GM21515 (cell line): ENCODE measurements around the gene SPDYE16.
"Not testable (repeated sequence)": the region's sequence is repeated elsewhere in the genome, so short reads cannot be mapped to it uniquely, and the experiment has no call there.

Experiments used
- ATAC-seq: cut with Tn5 transposase; IDR thresholded peaks from one replicate; pipeline ENCODE4 v1.9.1; 2021; ENCODE audit not compliant: unreplicated experiment

Gene SPDYE16

DNA sequence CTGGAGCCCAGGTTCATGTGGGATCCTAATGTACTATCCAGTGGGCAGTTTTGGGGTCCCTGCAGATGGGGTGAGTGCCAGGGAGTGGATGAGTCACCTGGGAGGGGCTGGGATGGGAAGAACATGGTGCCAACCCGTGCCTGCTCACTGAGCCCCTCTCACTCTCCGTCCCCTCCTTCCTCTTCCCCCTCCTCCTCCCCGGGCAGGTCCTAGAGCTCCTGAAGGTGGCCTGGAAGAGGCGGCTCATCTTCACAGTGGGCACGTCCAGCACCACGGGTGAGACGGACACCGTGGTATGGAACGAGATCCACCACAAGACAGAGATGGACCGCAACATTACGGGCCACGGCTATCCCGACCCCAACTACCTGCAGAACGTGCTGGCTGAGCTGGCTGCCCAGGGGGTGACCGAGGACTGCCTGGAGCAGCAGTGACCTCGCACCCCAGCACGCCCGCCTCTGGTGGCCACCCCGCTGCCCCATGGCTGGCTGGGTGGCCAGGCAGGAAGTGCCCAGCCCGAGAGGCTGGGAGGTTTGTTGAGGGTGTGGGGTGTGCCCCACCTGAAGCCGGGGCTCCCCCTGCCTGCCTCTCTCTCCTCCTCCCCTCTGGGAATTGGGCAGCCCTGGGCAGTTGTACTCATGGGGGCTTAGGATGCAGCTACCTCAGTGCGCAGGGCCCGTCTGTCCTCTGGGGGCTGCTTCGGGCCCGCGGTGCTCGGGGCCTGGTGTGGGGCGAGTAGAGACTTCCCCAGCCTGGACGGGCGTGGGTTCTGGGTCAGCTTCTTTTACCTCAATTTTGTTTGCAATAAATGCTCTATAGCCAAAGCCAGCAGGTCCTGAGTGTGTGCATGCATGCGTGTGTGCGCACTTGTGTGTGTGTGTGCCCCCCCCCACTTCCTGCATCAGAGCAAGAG lies 37.7 kb downstream of the SPDYE16 start:
- ATAC-seq = no peak

DNA sequence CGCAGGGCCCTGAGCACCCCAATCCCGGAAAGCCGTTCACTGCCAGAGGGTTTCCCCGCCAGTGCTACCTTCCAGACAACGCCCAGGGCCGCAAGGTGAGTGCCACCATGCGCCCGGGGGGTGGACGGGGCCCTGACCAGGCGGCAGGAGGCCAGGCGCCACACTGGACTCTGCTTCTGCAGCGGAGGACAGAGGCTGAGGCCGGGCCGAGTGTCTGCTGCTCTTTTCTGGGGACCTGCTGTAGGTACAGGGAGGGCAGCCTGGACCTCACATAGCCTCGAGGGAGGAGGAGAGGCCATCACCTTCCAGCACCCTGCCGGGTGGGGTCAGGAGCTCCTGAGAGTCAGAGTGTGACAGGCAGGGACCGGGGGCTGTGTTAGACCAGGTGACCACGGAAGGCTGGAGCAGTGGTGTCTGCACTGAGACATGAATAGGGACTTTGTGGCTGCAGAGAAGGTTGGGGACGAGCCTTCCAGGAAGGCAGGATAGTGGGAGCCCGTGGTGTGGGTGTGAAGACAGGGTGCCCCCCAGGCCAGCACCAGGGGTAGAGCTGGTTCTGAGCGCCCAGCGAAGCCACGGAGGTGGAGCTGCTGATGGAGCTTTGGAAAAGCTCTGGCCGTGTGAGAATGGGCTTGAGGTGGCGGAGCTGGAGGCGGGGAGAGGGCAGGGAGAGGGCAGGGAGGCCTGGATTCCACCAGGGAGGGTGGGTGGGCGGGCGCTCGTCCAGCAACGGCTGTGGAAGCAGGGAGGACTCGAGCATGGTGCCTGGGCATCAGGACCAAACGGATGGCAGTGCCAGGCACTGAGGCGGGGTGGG lies 38.5 kb downstream of the SPDYE16 start:
- ATAC-seq = not testable (repeated sequence)

DNA sequence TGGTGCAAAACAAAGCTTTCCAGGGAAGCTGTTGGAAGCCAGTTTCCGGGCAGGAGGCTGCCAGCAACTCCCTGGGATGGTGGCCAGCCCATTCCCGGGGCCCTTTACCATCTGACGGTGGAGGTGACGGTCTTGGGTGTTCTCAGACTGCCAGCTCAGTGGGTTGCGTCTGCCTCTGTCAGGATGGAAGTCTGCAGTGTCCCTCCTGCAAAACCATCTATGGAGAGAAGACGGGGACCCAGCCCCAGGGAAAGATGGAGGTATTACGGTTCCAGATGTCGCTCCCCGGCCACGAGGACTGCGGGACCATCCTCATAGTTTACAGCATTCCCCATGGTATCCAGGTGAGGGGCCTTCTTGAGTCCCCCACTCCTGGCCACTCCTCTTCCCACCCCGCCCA lies 39.9 kb downstream of the SPDYE16 start:
- ATAC-seq = not testable (repeated sequence)

DNA sequence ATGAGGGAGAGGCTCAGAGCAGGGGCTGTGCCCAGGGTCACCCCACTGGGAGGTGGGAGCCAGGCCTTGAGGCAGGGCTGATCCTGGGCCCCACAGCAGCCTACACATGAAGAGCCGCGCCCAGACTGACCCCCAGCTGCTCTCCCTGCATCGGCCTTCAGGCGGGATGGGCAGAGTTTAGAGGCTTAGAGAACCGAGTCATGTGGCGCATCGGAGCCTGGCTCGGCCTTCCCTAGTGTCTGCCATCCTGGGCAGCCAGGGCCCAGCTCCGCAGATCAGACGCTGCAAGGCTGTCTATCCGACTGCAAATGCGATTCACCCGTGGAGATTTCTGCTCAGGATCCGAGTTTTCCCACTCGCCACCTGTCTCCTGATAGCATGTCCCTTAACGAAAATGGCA lies 40.3 kb downstream of the SPDYE16 start:
- ATAC-seq = not testable (repeated sequence)

DNA sequence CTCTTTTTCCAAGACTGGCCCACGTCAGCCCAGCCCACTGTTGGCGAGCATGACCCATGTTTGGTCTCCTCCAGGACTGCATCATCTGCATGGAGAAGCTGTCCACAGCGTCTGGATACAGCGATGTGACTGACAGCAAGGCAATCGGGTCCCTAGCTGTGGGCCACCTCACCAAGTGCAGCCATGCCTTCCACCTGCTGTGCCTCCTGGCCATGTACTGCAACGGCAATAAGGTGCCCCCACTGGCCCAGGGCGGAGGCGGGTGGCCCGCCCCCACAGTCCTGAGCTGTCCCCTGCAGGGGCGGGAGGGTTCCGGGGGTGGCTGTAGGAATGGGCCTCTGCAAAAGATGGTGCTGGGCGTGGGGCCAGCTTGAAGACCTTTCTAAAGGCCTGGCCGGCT lies 40.9 kb downstream of the SPDYE16 start:
- ATAC-seq = not testable (repeated sequence)

DNA sequence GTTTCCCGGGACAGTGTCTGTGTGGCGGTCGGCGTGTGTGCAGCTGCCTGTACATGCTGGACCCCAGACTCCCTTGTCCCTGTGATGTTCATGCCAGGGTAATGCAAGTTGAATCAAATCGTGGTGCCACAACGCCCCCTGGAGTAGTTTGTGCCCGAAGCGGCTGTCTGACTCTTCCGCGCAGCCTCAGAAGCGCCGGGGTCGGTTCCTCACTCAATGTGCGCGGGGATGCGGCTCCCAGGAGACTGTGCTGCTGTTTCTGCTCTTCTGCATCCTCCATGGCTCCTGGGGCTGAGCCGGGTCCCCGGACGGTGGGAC lies 43.2 kb downstream of the SPDYE16 start:
- not testable (repeated sequence) for ATAC-seq

DNA sequence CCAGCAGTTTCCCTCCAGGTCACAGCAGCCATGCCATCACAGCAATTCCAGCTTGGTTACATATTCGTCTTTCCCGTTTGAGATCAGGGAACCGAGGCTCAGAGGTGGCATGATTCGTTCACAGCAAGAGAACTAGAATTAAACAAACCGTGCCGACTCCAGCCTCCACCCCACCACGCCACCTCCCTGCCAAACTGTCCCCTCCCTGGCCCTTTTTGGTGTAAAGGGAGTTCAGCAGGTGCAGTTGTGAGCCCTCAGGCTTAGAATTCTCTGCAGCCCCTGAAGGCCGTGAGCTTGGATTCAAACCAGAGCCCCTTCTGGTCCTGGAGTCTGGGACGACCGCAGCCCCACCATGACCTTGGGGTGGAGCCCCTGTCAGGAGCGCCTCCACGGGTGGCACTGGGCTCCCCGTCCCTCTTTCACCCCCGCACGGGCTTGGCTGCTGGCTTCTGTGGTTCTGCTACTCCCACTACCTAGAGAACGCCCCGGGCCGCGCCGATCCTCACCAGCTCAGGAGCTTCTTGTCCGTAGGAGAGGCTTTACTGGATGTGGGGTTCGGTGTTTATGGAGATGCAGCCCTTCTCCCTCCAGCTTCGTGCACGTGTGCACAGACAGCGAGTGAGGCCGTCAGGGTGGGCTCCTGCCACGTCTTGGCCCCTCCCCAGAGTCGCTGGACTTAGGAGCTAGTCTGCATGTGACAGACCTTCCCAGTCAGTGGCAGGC lies 43.7 kb downstream of the SPDYE16 start:
- not testable (repeated sequence) for ATAC-seq

DNA sequence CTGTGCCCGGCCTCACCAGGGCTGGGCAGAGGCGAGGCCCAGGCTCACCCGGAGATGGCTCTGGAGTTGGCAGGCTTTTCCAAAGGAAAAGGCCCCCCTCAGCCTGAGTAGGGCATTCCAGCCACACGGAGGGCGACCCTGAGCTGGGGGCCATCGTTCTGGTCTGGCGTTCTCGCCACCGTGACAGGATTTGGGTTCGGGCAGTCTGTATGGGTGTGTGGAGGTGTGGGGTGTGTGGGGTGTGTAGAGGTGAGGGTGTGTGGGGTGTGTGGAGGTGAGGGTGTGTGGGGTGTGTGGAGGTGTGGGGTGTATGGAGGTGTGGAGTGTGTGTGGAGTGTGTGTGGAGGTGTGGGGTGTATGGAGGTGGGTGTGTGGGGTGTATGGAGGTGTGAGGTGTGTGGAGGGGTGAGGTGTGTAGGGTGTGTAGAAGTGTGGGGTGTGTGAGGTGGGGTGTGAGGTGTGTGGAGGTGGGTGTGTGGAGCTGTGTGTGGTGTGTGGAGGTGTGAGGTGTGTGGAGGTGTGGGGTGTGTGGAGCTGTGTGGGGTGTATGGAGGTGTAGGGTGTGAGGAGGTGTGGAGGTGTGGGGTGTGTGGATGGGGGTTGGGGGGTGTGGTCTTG lies 44.4 kb downstream of the SPDYE16 start:
- not testable (repeated sequence) for ATAC-seq

DNA sequence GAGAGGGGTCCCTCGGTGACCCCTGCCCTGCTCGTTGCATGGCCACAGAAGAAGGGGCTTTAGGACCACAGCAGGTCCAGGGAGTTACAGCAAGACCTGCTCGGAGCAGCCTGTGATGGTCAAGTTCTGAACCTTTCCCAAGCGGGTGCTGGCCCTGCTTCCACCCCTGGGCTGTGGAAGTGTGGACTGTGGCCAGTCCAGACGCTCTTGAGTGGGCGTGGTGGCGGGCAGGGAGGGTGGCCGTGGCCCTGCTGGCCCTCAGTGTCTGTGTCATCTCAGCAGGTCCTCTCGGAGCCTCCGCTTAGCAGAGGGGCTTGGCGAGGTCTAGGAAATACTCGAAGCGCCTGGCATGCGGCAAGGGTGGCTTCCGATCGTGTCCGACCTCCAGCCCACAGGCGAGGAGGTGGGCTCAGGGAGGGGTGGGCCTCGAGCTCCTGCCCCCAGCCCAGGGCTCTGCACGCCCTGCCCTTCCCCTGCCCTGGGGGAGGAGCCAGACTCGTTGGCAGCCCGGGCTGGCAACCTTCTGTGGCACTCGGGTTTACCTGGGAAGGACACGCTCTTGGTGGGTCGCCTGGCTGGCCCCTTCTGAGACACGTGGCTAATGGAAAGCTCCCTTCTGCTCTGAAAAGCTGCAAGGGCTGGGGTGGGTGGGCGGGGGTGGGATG lies 45.0 kb downstream of the SPDYE16 start:
- not testable (repeated sequence) for ATAC-seq

DNA sequence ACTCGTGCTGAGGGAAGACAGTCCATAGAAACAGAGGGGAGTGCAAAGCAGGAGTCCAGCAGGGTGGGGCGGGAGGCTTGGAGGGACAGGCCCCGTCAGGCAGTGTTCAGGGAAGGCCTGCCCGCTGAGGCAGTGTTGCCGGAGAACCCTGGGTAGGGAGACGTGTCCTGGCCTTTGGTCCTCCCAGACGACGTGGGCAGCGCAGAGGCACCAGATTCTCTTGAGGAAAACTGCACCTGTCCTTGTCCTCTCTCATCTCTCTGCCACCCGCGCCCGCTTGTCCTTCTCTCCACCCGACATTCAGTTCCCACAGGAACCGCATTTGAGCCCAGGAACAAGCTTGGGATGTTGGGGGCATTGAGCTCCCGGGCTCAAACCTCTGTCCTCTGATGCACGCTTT lies 47.4 kb downstream of the SPDYE16 start:
- ATAC-seq = not testable (repeated sequence)

DNA sequence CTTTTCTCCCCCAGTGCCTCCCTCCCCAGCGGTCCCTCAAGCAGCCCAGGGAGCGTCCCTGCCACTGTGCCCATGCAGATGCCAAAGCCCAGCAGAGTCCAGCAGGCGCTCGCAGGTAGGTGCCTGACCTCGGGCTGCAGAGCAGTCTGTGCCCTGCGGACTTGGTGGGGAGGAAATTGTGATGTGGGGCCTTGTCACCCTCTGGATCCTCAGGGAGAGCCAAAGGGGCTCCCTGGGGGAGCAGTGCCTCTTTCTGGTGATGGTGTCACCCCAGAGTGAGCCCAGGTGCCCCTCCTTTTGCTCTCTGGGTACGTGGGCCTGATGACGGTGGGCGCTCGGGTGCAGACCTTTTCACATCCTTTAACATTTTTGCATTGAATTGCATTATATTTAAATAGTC lies 51.0 kb downstream of the SPDYE16 start:
- not testable (repeated sequence) for ATAC-seq

DNA sequence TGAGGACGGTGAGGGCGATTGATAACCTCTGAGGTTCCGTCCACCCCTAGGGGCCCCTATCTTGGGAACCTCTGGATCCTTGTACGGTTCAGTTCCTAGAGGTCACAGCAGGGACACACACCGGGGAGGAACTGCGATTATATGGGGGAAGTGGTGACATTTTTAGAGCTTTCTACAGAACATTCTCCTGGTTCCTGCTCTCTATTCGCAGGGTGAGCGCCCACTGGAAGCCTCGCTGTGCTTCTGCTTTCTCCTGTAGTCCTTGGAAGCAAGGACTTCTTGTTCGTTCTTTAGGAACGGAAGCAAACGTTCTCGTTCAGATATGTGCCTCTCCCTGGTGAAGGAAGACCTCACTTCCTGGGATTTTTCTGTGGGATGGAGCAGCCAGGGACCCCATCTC lies 55.1 kb downstream of the SPDYE16 start:
- ATAC-seq = not testable (repeated sequence)

DNA sequence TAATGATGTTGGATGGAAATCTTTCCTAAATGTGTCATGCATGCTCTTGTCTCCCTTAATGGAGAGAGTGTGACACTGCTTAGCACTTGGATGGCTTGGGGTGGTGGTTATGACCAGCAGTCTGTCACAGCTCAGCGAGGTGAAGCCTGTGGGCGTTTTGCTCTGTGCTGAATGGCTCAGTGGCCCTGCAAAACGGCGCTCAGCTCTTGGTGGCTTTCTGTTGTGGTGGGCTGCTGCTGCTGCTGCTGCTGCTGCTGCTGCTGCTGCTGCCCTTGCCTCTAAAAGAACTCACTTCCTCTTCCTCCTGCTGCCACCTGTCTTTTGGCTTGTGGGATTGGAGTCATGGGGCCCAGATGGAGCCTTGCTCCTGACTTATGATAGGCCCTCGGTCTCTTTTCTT lies 56.5 kb downstream of the SPDYE16 start:
- peak; percentile 98 for ATAC-seq

DNA sequence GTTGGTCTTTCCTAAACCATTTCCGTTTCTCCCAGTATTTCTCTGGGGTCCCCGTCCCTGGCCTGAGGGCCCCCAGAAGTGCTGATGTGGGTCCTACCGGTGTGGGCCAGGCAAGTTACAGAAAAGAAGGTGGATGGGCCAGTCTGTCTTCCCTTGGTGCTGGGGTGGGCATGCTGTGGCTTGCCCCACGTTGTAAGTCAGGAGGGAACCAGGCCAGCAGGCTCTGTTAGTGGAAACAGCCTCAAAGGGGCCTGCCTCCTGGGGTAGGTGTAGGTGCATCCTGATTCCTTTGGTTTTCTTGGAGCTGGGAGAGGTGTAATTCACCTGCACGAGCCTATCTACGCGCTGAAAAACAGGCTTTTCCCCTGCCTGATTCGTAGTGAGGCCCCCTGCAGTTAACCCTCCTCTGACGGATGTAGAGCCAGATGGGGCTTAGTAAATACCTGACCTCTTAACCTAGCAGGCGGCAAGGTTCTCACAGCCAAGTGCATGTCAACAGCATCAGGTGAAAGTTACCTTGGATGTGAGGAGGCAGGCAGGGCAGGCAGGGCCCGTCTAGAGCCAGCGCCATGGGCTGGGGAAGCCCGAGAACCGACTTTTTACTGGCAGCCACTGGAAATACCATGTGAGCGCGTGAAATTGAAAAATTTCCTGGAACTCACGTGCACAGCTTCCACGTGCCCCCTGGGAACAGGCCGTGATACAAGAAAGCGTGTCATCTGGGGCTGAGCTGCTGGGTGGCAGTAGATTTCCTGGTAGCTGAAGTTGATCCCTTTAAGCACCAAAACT lies 57.1 kb downstream of the SPDYE16 start:
- ATAC-seq = peak; percentile 23

DNA sequence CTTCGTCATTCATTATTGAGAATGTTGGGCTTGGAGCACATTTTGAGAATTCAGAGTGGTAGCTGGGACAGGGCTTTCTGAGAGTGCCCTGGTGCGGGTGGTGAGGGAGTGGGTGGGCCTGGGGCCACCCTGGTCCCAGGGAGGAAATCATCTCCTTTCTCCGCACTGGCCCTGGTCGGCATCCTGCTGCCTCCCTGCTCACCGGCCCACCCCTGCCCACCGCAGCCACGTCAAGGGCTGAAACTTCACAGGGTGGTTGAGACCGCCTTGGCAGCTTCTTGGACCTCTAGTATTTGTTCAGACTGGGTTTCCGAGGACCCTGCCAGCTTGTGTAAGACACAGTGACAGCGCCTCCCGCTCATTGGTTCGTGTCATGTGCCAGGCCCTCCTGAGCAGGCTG lies 58.6 kb downstream of the SPDYE16 start:
- ATAC-seq = not testable (repeated sequence)

DNA sequence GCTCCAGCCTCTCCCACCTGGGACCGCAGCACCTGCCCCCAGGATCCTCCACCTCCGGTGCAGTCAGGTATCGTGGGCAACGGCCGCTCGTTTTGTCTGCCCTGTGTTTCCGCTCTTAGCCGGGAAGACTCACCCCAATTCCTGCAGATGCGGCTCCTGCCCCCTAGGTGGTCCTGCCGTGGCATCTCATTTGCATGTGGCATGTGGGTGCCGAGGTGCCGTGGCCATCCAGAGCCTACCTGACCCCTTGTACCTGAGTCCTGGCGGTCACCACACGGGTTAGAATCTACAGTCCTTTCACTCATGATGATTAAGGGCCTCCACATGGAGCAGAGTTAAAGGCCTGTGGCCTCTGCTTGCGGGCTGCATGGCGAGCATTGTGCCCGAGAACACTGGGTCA lies 60.0 kb downstream of the SPDYE16 start:
- ATAC-seq = not testable (repeated sequence)

DNA sequence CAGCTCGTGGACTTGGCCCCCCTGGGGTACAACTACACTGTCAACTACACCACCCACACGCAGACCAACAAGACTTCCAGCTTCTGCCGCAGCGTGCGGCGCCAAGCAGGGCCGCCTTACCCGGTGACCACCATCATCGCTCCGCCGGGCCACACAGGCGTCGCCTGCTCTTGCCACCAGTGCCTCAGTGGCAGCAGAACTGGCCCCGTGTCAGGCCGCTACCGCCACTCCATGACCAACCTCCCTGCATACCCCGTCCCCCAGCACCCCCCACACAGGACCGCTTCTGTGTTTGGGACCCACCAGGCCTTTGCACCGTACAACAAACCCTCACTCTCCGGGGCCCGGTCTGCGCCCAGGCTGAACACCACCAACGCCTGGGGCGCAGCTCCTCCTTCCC lies 60.4 kb downstream of the SPDYE16 start:
- ATAC-seq = not testable (repeated sequence)
